Fibroblast of lung (primary cell): ENCODE data around the gene PLA1A. TPM values are rescaled to one million over a fixed set of nuclear protein-coding genes. Genes with fewer than 3 reads are reported as not detected.

Experiments
- DNase-seq, 2 donors: peaks; one replicate each; pipeline versions ENCODE4 v3.0.0 to v3.0.0-alpha.2; 2010; ENCODE audit warnings: low read depth in 2 of 2
- H2AFZ ChIP-seq: 2 replicates; pipeline ENCODE4 v1.5.1; 2012; ENCODE audit warnings: low read length, control low read depth, inconsistent platforms
- H3K27ac ChIP-seq: 2 replicates; pipeline ENCODE4 v1.5.1; 2011; ENCODE audit warnings: low read length, control low read depth; ENCODE audit not compliant: insufficient read depth
- H3K27me3 ChIP-seq: 2 replicates; pipeline ENCODE4 v1.5.1; 2011; ENCODE audit warnings: mild to moderate bottlenecking, low read length; ENCODE audit not compliant: control insufficient read depth, insufficient read depth
- H3K36me3 ChIP-seq: 2 replicates; pipeline ENCODE4 v1.5.1; 2011; ENCODE audit warnings: low read length; ENCODE audit not compliant: control insufficient read depth, insufficient read depth
- H3K4me1 ChIP-seq: 2 replicates; pipeline ENCODE4 v1.5.1; 2011; ENCODE audit warnings: low read length; ENCODE audit not compliant: control insufficient read depth, insufficient read depth; ENCODE audit errors: extremely low read depth
- H3K4me2 ChIP-seq: 2 replicates; pipeline ENCODE4 v1.5.1; 2011; ENCODE audit warnings: low read length, control low read depth; ENCODE audit not compliant: insufficient read depth; ENCODE audit errors: extremely low read depth
- H3K4me3 ChIP-seq, 4 experiments: fragments of 200-600 bp in 1 of 4; sonication (generic) in 1 of 4; replicated peaks in 1 of 4; 2 replicates each; pipeline ENCODE4 v1.5.1; 2011 to 2016; ENCODE audit warnings: low read length in 4 of 4, low read depth in 3 of 4, mild to moderate bottlenecking in 3 of 4, control low read depth in 2 of 4, inconsistent platforms in 1 of 4, mixed read lengths in 1 of 4; ENCODE audit not compliant: insufficient read depth in 1 of 4; ENCODE audit errors: control extremely low read depth in 1 of 4
- H3K79me2 ChIP-seq: 2 replicates; pipeline ENCODE4 v1.5.1; 2012; ENCODE audit warnings: mild to moderate bottlenecking, low read length, inconsistent platforms; ENCODE audit not compliant: control insufficient read depth, insufficient read depth
- H3K9ac ChIP-seq: 2 replicates; pipeline ENCODE4 v1.5.1; 2011; ENCODE audit warnings: mild to moderate bottlenecking, low read length, control low read depth; ENCODE audit not compliant: insufficient read depth
- H3K9me3 ChIP-seq: 2 replicates; pipeline ENCODE4 v1.5.1; 2012; ENCODE audit warnings: low read depth, low read length; ENCODE audit not compliant: control insufficient read depth, insufficient read depth
- H4K20me1 ChIP-seq: 2 replicates; pipeline ENCODE4 v1.5.1; 2011; ENCODE audit warnings: low read length; ENCODE audit not compliant: control insufficient read depth, insufficient read depth; ENCODE audit errors: extremely low read depth
- CTCF ChIP-seq, 2 donors: IDR thresholded peaks in 1 of 2; conservative IDR thresholded peaks in 1 of 2; 1 replicate in 1 of 2; 2 replicates in 1 of 2; pipeline ENCODE4 v1.5.1; 2011 to 2012; ENCODE audit warnings: low read length in 2 of 2, control low read depth in 1 of 2, inconsistent platforms in 1 of 2, low read depth in 1 of 2, mild to moderate bottlenecking in 1 of 2
- EZH2 ChIP-seq: IDR thresholded peaks from 2 replicates; pipeline ENCODE4 v1.5.1; 2012; ENCODE audit warnings: low read length, control low read depth, mild to moderate bottlenecking; ENCODE audit errors: missing control alignments
- polyA plus RNA-seq, 2 donors: library from polyadenylated mRNA; depleted of rRNA in 1 of 2; stranded (reverse) in 1 of 2; unstranded in 1 of 2; fragments of >200 nt; gene quantifications; 2 replicates each; pipeline ENCODE4 v1.2.1, GENCODE V29; 2011 to 2012; ENCODE audit warnings: missing spikeins in 1 of 2
- total RNA-seq: library from RNA; depleted of rRNA; stranded (reverse); fragments of >200 nt; gene quantifications from 2 replicates; pipeline ENCODE4 v1.2.1, GENCODE V29; 2014

Gene PLA1A
- total and polyA plus RNA-seq, 2 donors (not counting 1 experiment from before 2014, with no cell fraction given), result under 0.01 TPM; not detected in 1

GRCh38 chr3:119585856-119586570, 11.7 kb upstream of the PLA1A start:
- no peak overlapping the region for H3K27ac ChIP-seq
- no peaks in the 10 kb centered on the region for H4K20me1 ChIP-seq
- H3K27me3 ChIP-seq, result no peaks in the 10 kb centered on the region
- TF ChIP-seq CTCF (conservative IDR thresholded peaks at IDR 0.05 in 1 of 2, IDR thresholded peaks at IDR 0.05 in 1 of 2; ENCODE audit: low read depth in 1 of 2, low read length in 2 of 2) (no peak), EZH2 (no peak)
- H3K4me2 ChIP-seq, result no peak overlapping the region
- no peaks in the 10 kb centered on the region for H3K4me1 ChIP-seq
- H2AFZ ChIP-seq, result no peak overlapping the region
- H3K36me3 ChIP-seq, result no peaks in the 10 kb centered on the region
- H3K4me3 ChIP-seq, result no peak overlapping the region
- no peaks in the 10 kb centered on the region for H3K9me3 ChIP-seq
- H3K79me2 ChIP-seq, result no peaks in the 10 kb centered on the region
- no peak overlapping the region for H3K9ac ChIP-seq
- peak in 1 of 2 donors; percentile 42 for DNase-seq

- H3K36me3 ChIP-seq, result no peaks in the 10 kb centered on the region
- no peak overlapping the region for H3K9ac ChIP-seq
- peak in 1 of 2 donors; percentile 76 for DNase-seq
- H3K27me3 ChIP-seq, result no peaks in the 10 kb centered on the region
- H3K9me3 ChIP-seq, result no peaks in the 10 kb centered on the region
- no peak overlapping the region for H3K4me3 ChIP-seq
- H3K4me1 ChIP-seq, result no peaks in the 10 kb centered on the region
- no peak overlapping the region for H3K27ac ChIP-seq
- H4K20me1 ChIP-seq, result no peaks in the 10 kb centered on the region
- H3K79me2 ChIP-seq, result no peaks in the 10 kb centered on the region
- no peak for TF ChIP-seq EZH2
- no peak for TF ChIP-seq CTCF (conservative IDR thresholded peaks at IDR 0.05 in 1 of 2, IDR thresholded peaks at IDR 0.05 in 1 of 2; ENCODE audit: low read depth in 1 of 2, low read length in 2 of 2)
- no peak overlapping the region for H2AFZ ChIP-seq
- H3K4me2 ChIP-seq, result no peak overlapping the region
Measured at GRCh38 chr3:119586733-119587172, 10.9 kb upstream of the PLA1A start.

GRCh38 chr3:119588112-119588511, 9.6 kb upstream of the PLA1A start:
- Histone ChIP-seq H3K27ac (no peak overlapping the region), H3K4me2 (no peak overlapping the region), H3K79me2 (no peaks in the 10 kb centered on the region), H3K9ac (no peak overlapping the region), H3K9me3 (no peaks in the 10 kb centered on the region), H2AFZ (no peak overlapping the region), H3K36me3 (no peaks in the 10 kb centered on the region), H3K4me1 (no peaks in the 10 kb centered on the region), H4K20me1 (no peaks in the 10 kb centered on the region), H3K27me3 (no peaks in the 10 kb centered on the region), H3K4me3 (no peak overlapping the region)
- TF ChIP-seq CTCF (conservative IDR thresholded peaks at IDR 0.05 in 1 of 2, IDR thresholded peaks at IDR 0.05 in 1 of 2; ENCODE audit: low read depth in 1 of 2, low read length in 2 of 2), result no peak
- no peak for TF ChIP-seq EZH2
- DNase-seq, result no peak
